Hepatocyte (in vitro differentiated cells): ENCODE data around the gene DPP10.

Experiments used
- EZH2 ChIP-seq: fragments of 200-600 bp; sonication (generic); IDR thresholded peaks from 2 replicates; pipeline ENCODE4 v1.6.1; 2016; ENCODE audit warnings: antibody characterized with exemption, mild to moderate bottlenecking, borderline replicate concordance
- TF ChIP-seq, protein P1 (sequence below): fragments of 200-600 bp; sonication (generic); IDR thresholded peaks from 2 replicates; pipeline ENCODE4 v1.5.1; 2016; ENCODE audit warnings: antibody characterized with exemption, mild to moderate bottlenecking; ENCODE audit not compliant: poor library complexity

DNA sequence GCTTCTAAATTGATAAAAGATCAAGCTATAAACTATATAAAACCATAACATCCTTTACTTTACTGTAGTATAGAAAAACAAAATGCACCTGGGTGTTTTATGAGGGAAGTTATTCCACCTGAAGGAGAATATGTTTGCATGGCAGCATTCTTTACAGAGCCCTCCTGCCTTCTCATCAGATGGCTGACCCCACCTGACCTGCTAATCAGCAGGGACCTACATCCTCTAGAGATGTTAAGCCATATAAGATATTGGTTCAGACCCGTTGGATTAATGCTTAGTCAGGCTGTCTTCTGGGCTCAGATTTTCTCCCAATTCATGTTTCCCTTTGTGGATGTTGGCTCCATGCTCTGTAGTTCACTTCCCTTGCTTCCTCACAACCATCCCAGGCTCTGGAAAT, 414.8 kb downstream of the DPP10 start:
- TF ChIP-seq, protein P1, sequence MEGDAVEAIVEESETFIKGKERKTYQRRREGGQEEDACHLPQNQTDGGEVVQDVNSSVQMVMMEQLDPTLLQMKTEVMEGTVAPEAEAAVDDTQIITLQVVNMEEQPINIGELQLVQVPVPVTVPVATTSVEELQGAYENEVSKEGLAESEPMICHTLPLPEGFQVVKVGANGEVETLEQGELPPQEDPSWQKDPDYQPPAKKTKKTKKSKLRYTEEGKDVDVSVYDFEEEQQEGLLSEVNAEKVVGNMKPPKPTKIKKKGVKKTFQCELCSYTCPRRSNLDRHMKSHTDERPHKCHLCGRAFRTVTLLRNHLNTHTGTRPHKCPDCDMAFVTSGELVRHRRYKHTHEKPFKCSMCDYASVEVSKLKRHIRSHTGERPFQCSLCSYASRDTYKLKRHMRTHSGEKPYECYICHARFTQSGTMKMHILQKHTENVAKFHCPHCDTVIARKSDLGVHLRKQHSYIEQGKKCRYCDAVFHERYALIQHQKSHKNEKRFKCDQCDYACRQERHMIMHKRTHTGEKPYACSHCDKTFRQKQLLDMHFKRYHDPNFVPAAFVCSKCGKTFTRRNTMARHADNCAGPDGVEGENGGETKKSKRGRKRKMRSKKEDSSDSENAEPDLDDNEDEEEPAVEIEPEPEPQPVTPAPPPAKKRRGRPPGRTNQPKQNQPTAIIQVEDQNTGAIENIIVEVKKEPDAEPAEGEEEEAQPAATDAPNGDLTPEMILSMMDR, result no peak
- no peak for TF ChIP-seq EZH2
